Karpas-422 (cell line): Measurements from ENCODE around the gene OSBP2. TPM values are rescaled to one million over a fixed set of nuclear protein-coding genes. Genes with fewer than 3 reads are reported as not detected.

Experiments used
- DNase-seq: peaks from one replicate; pipeline ENCODE4 v3.0.0-alpha.2; 2015
- H2AFZ ChIP-seq: fragments of 200-600 bp; sonication (generic); 2 replicates; pipeline ENCODE4 v1.6.1; 2014; ENCODE audit warnings: antibody characterized with exemption, low read length, mixed read lengths
- H3K27ac ChIP-seq: fragments of 200-600 bp; sonication (generic); 2 replicates; pipeline ENCODE4 v1.5.1; 2014; ENCODE audit warnings: mild to moderate bottlenecking, low read length, moderate library complexity
- H3K27me3 ChIP-seq: fragments of 200-600 bp; sonication (generic); 2 replicates; pipeline ENCODE4 v1.6.1; 2014; ENCODE audit warnings: low read length, mixed read lengths
- H3K36me3 ChIP-seq: fragments of 200-600 bp; sonication (generic); 2 replicates; pipeline ENCODE4 v1.6.1; 2014; ENCODE audit warnings: low read length, mixed read lengths; ENCODE audit not compliant: insufficient read depth
- H3K4me1 ChIP-seq: fragments of 200-600 bp; sonication (generic); 2 replicates; pipeline ENCODE4 v1.6.1; 2014; ENCODE audit warnings: mild to moderate bottlenecking, low read length, mixed read lengths
- H3K4me2 ChIP-seq: fragments of 200-600 bp; sonication (generic); 2 replicates; pipeline ENCODE4 v1.6.1; 2014; ENCODE audit warnings: low read length, low read depth, mild to moderate bottlenecking; ENCODE audit not compliant: poor library complexity, severe bottlenecking
- H3K4me3 ChIP-seq: fragments of 200-600 bp; sonication (generic); 2 replicates; pipeline ENCODE4 v1.5.1; 2014; ENCODE audit warnings: mild to moderate bottlenecking, antibody characterized with exemption, low read length, mixed read lengths
- H3K79me2 ChIP-seq: fragments of 200-600 bp; sonication (generic); 2 replicates; pipeline ENCODE4 v1.6.1; 2014; ENCODE audit warnings: mild to moderate bottlenecking, low read length, mixed read lengths
- H3K9ac ChIP-seq: fragments of 200-600 bp; sonication (generic); 2 replicates; pipeline ENCODE4 v1.6.0; 2014; ENCODE audit warnings: low read length
- H3K9me2 ChIP-seq: fragments of 200-600 bp; sonication (generic), shearing (Covaris generic); replicated peaks from 2 replicates; pipeline ENCODE4 v1.6.0; 2014; ENCODE audit warnings: mild to moderate bottlenecking, low read length, moderate library complexity; ENCODE audit not compliant: insufficient read depth
- H3K9me3 ChIP-seq: fragments of 300-700, 200-600 bp; sonication (generic); 2 replicates; pipeline ENCODE4 v1.6.1; 2014; ENCODE audit warnings: low read length, mixed read lengths
- H4K20me1 ChIP-seq: fragments of 200-600 bp; sonication (generic); 2 replicates; pipeline ENCODE4 v1.6.1; 2014; ENCODE audit warnings: mild to moderate bottlenecking, antibody characterized with exemption, low read length, low read depth; ENCODE audit not compliant: insufficient read depth
- total RNA-seq: library from RNA; depleted of rRNA; stranded (reverse); fragments of >200 nt; shearing (Covaris generic); gene quantifications from 2 replicates; pipeline ENCODE4 v1.2.3, GENCODE V29; 2014; ENCODE audit warnings: low replicate concordance

OSBP2 gene
- total RNA-seq, 1 experiment from 2014 or later: 0.07 TPM

DNA sequence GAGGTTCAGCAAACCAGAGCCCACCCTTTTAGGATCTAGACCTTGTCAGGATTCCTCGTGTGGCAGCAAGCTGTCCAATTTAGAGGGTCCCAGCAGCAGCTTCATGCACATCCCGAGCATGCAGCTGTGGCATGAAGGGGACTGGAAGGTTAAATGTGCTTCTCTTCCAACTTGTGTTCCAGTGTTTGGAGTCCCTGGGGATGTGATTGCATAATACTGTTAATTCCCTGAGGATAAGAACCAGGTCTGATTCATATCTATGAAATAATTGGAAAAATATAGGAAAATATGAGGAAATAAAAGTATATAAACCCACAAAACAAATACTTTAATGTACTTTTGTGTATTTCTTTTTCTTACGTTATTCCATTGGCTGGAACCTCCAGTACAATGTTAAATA lies 143.4 kb downstream of the OSBP2 start:
- Histone ChIP-seq H2AFZ (no peak overlapping the region), H3K27me3 (no peaks in the 10 kb centered on the region), H3K9me3 (no peaks in the 10 kb centered on the region), H3K4me1 (no peaks in the 10 kb centered on the region), H3K4me3 (no peak overlapping the region), H3K36me3 (no peaks in the 10 kb centered on the region), H4K20me1 (no peaks in the 10 kb centered on the region), H3K27ac (no peak overlapping the region), H3K79me2 (no peaks in the 10 kb centered on the region), H3K9me2 (no peaks in the 10 kb centered on the region), H3K9ac (no peak overlapping the region), H3K4me2 (no peak overlapping the region)
- no peak for DNase-seq

DNA sequence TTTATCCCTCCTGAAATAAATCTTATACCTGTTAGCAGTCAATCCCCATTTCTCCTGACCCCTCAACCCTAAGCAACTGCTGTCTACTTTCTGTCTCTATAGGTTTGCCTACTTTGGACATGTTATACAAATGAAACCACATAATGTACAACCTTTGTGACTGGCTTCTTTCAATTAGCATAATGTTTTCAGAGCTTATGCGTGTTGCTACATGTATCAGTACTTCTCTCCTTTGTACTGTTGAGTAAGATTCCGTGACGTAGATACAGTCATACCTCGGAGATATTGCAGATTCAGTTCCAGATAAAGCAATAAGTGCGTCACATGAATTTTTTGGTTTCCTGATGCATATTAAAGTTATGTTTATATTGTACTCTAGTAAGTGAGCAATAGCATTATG lies 146.6 kb downstream of the OSBP2 start:
- H3K4me1 ChIP-seq: no peaks in the 10 kb centered on the region
- H3K9ac ChIP-seq: no peak overlapping the region
- no peak overlapping the region for H2AFZ ChIP-seq
- no peaks in the 10 kb centered on the region for H3K9me3 ChIP-seq
- H3K4me2 ChIP-seq: no peak overlapping the region
- no peaks in the 10 kb centered on the region for H4K20me1 ChIP-seq
- H3K4me3 ChIP-seq: no peak overlapping the region
- no peaks in the 10 kb centered on the region for H3K79me2 ChIP-seq
- H3K9me2 ChIP-seq: no peaks in the 10 kb centered on the region
- DNase-seq: no peak
- no peaks in the 10 kb centered on the region for H3K36me3 ChIP-seq
- H3K27ac ChIP-seq: no peak overlapping the region
- H3K27me3 ChIP-seq: no peaks in the 10 kb centered on the region

DNA sequence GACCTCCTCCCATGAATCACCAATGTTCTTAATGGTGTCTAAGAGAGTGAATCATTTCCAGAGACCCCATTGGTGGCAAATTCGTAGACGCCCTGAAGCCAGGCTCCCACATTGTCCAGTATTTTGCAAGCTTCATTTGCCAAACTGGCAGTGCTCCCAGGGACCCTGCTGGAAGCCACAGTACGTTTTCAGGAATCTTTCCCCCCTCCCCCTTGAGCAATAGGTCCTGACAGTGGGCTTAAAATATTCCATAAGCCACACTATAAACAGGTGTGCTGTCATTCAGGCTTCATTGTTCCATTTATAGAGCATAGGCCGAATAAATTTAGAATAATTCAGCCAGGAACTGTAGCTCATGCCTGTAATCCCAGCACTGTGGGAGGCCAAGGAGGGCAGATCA lies 148.6 kb downstream of the OSBP2 start:
- Histone ChIP-seq H3K27ac (no peak overlapping the region), H3K9me3 (no peaks in the 10 kb centered on the region), H3K27me3 (no peaks in the 10 kb centered on the region), H3K9me2 (no peaks in the 10 kb centered on the region), H2AFZ (no peak overlapping the region), H4K20me1 (no peaks in the 10 kb centered on the region), H3K4me1 (no peaks in the 10 kb centered on the region), H3K36me3 (no peaks in the 10 kb centered on the region), H3K79me2 (no peaks in the 10 kb centered on the region), H3K9ac (no peak overlapping the region), H3K4me2 (no peak overlapping the region), H3K4me3 (no peak overlapping the region)
- no peak for DNase-seq

DNA sequence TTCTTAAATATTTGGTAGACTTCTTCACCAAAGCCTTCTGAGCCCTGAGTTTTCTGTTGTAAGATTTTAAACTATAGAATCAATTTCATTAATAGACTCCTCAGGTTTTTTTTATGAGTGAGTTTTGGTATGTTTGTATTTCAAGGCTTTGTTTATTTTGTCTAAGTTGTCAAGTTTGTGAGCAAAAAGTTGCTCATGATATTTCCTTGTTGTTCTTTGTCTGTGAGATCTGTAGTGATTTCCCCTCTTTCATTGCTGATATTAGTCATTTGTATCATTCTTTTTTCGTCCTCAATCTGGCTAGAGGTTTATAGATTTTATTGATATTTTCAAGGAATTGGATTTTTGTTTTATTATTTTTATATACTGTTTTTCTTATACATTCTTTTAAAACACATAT lies 152.9 kb downstream of the OSBP2 start:
- Histone ChIP-seq H3K79me2 (no peaks in the 10 kb centered on the region), H3K36me3 (no peaks in the 10 kb centered on the region), H3K27me3 (no peaks in the 10 kb centered on the region), H3K27ac (no peak overlapping the region), H2AFZ (no peak overlapping the region), H3K4me2 (no peak overlapping the region), H3K9me3 (no peaks in the 10 kb centered on the region), H3K4me3 (no peak overlapping the region), H3K9ac (no peak overlapping the region), H4K20me1 (no peaks in the 10 kb centered on the region), H3K9me2 (no peaks in the 10 kb centered on the region), H3K4me1 (no peaks in the 10 kb centered on the region)
- no peak for DNase-seq

DNA sequence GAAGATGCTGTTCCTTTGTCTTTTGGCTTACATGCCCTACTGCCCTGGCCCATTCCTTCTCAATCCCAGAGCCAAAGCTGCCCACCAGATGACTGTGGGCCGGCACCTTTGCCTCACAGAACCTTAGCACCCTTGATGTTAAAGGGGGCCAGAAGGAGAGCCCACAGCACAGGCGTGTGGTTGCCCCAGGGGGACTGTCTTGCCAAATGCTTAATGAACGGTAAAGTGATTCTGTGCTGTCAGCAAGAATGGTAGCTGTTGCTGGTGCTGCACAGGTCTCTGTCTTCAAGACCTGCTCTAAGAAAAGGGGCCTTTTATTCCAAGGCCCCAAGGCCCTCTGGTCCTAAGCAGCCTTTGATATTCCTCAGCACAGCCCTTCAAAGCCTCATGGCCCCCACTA lies 160.6 kb downstream of the OSBP2 start:
- no peaks in the 10 kb centered on the region for H3K4me1 ChIP-seq
- H3K27ac ChIP-seq: no peak overlapping the region
- no peaks in the 10 kb centered on the region for H3K79me2 ChIP-seq
- H3K36me3 ChIP-seq: no peaks in the 10 kb centered on the region
- no peak overlapping the region for H3K4me2 ChIP-seq
- H4K20me1 ChIP-seq: no peaks in the 10 kb centered on the region
- no peak overlapping the region for H3K4me3 ChIP-seq
- H3K9ac ChIP-seq: no peak overlapping the region
- no peaks in the 10 kb centered on the region for H3K9me2 ChIP-seq
- no peak overlapping the region for H2AFZ ChIP-seq
- H3K27me3 ChIP-seq: no peaks in the 10 kb centered on the region
- no peak for DNase-seq
- H3K9me3 ChIP-seq: no peaks in the 10 kb centered on the region

DNA sequence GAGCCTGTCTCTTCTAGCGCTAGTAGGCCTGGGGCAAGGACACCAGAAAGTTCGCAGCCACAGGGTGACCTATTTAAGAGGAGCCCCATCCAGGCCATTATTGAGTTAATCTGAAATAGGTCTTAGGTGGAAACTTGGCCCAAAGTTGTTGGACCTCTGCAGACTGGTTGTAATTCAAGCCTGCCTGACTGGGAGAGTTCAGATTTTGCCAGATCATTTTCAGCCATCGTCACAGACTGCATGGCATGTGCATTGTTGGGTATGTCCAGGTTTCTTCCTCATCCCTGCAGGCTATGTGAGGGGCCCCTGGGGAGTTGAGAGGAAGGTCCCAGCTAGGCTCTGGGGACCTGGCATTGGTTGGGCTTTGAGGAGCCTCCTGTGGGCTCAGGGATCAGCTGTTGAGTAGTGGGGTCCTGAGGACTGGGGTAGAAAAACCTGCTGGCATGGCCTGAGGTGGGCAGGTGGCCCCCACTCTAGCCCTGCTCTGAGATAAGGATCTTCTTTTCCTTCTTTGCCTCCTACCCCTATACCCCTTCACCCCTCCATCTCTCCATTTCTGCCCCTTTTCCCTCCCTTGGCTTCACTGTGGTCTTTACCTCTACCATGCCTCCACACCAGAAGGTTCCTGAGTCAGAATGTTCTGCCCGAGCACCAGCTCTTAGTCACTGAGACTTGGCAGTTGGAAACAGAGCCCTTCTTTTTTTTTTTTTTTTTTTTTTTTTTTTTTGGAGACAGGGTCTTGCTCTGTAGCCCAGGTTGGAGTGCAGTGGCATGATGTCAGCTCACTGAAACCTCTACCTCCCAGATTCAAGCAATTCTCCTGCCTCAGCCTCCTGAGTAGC lies 161.2 kb downstream of the OSBP2 start:
- H3K4me2 ChIP-seq: no peak overlapping the region
- H3K36me3 ChIP-seq: no peaks in the 10 kb centered on the region
- H2AFZ ChIP-seq: no peak overlapping the region
- H3K9me3 ChIP-seq: no peaks in the 10 kb centered on the region
- H3K27me3 ChIP-seq: no peaks in the 10 kb centered on the region
- H3K4me3 ChIP-seq: no peak overlapping the region
- no peaks in the 10 kb centered on the region for H4K20me1 ChIP-seq
- no peaks in the 10 kb centered on the region for H3K9me2 ChIP-seq
- no peak overlapping the region for H3K9ac ChIP-seq
- no peaks in the 10 kb centered on the region for H3K79me2 ChIP-seq
- H3K4me1 ChIP-seq: no peaks in the 10 kb centered on the region
- no peak for DNase-seq
- no peak overlapping the region for H3K27ac ChIP-seq

DNA sequence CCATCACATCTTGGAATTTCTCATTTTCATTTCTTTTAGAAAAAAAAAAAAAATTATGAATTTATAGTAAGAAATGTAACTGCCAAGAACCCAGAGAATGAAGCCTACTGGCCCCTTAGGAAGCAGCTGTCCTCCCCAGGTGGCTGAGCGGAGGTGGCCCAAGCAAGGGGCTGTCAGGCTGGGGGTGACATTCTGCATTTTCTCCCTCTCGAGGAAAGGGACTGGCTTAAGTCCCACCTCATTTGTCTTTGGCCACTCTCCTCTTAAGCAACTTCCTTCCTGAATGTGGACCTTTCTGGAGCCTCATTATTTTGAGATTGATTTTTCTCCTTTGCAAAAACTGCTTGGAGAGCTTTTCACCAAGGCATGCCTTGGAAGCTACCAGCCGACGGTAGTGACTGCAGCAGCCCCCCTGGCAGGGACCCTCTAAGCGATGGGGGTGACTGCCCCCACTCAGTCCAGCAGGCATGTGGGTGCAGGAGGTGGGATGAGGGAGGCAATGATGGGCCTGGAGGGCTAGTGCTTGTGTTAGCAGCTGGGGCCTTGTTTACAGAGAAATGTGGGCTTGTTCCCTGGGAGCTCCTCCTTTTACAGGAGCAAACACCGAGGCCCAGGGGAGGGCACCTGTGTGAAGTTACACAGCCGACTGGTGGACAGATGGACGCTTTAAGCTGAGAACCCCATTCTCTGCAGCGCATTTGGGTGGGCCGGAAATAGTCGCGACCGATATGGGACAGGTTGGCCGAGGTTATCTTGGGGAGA lies 162.2 kb downstream of the OSBP2 start:
- no peaks in the 10 kb centered on the region for H3K9me3 ChIP-seq
- H3K4me2 ChIP-seq: no peak overlapping the region
- H3K9me2 ChIP-seq: no peaks in the 10 kb centered on the region
- H3K9ac ChIP-seq: no peak overlapping the region
- H2AFZ ChIP-seq: no peak overlapping the region
- H3K79me2 ChIP-seq: no peaks in the 10 kb centered on the region
- no peak for DNase-seq
- no peaks in the 10 kb centered on the region for H4K20me1 ChIP-seq
- H3K4me1 ChIP-seq: no peaks in the 10 kb centered on the region
- H3K36me3 ChIP-seq: no peaks in the 10 kb centered on the region
- H3K27ac ChIP-seq: no peak overlapping the region
- no peak overlapping the region for H3K4me3 ChIP-seq
- no peaks in the 10 kb centered on the region for H3K27me3 ChIP-seq

DNA sequence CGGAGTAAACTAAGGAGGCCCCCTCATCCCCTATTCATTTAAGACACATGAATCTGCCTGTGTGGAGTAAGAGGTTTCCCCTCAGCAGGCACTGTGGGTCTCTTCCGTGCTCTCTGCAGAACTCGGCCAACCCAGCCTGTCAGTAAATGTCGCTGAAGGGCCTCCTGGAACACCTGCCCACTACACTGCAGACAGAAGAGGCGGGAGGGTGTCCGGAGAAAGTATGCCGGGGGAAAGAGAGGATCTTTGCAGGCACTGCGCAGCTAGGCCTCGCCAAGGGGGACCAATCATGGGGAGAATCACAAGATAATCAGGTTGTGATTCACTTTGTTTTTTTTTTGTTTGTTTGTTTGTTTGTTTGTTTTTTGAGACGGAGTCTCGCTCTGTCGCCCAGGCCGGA lies 163.1 kb downstream of the OSBP2 start:
- H3K4me3 ChIP-seq: no peak overlapping the region
- H3K4me1 ChIP-seq: no peaks in the 10 kb centered on the region
- no peaks in the 10 kb centered on the region for H3K27me3 ChIP-seq
- no peaks in the 10 kb centered on the region for H3K79me2 ChIP-seq
- H3K9ac ChIP-seq: no peak overlapping the region
- H2AFZ ChIP-seq: no peak overlapping the region
- no peaks in the 10 kb centered on the region for H4K20me1 ChIP-seq
- no peaks in the 10 kb centered on the region for H3K36me3 ChIP-seq
- H3K9me2 ChIP-seq: no peaks in the 10 kb centered on the region
- no peaks in the 10 kb centered on the region for H3K9me3 ChIP-seq
- no peak for DNase-seq
- H3K4me2 ChIP-seq: no peak overlapping the region
- no peak overlapping the region for H3K27ac ChIP-seq
